OCI-LY7 (cell line): ENCODE results near the gene CNDP1. TPM values are rescaled to one million over a fixed set of nuclear protein-coding genes. Genes with fewer than 3 reads are reported as not detected.

ENCODE experiments used
- BruUV-seq: library from RNA; stranded (reverse); fragments of 400-500 nt; replicated peaks from 2 replicates; lab custom pipeline; 2021; lab: Mats Ljungman, UMichigan
- CTCF ChIA-PET: fragments of 300-600 bp; sonication (Branson Sonifier 250); formaldehyde crosslinking; loops from one replicate; lab custom pipeline; 2022; ENCODE audit warnings: antibody characterized with exemption; ENCODE audit not compliant: unreplicated experiment; lab: Charles Lee
- POLR2A ChIA-PET: fragments of 300-600 bp; sonication (Branson Sonifier 250); formaldehyde crosslinking; loops from one replicate; lab custom pipeline; 2022; ENCODE audit warnings: antibody characterized with exemption; lab: Charles Lee
- DNase-seq: peaks from one replicate; pipeline ENCODE4 v3.0.0-alpha.2; 2015; ENCODE audit warnings: low spot score
- H2AFZ ChIP-seq: fragments of 200-600 bp; sonication (generic), shearing (Covaris generic); 2 replicates; pipeline ENCODE4 v1.6.1; 2014; ENCODE audit warnings: mild to moderate bottlenecking, antibody characterized with exemption, low read length, moderate library complexity
- H3K27ac ChIP-seq: fragments of 200-600 bp; sonication (generic); 2 replicates; pipeline ENCODE4 v1.5.1; 2014; ENCODE audit warnings: mixed run types, low read depth, mild to moderate bottlenecking, moderate library complexity, low read length, inconsistent platforms; ENCODE audit not compliant: poor library complexity, severe bottlenecking
- H3K36me3 ChIP-seq: fragments of 200-600 bp; sonication (generic); 2 replicates; pipeline ENCODE4 v1.6.1; 2014; ENCODE audit warnings: mild to moderate bottlenecking, antibody characterized with exemption, low read length, moderate library complexity, mixed read lengths; ENCODE audit not compliant: insufficient read depth
- H3K4me1 ChIP-seq: fragments of 200-600 bp; sonication (generic); 2 replicates; pipeline ENCODE4 v1.5.1; 2014; ENCODE audit warnings: mild to moderate bottlenecking, low read length; ENCODE audit not compliant: insufficient read depth, poor library complexity, severe bottlenecking
- H3K4me2 ChIP-seq: fragments of 200-600 bp; sonication (generic); 2 replicates; pipeline ENCODE4 v1.6.1; 2014; ENCODE audit warnings: mild to moderate bottlenecking, low read length
- H3K4me3 ChIP-seq: fragments of 200-600 bp; sonication (generic); 2 replicates; pipeline ENCODE4 v1.5.1; 2014; ENCODE audit warnings: mild to moderate bottlenecking, low read depth, low read length; ENCODE audit not compliant: poor library complexity, severe bottlenecking
- H3K79me2 ChIP-seq: fragments of 200-600 bp; sonication (generic); 2 replicates; pipeline ENCODE4 v1.6.1; 2016; ENCODE audit warnings: low read depth, mild to moderate bottlenecking, low read length, moderate library complexity, mixed read lengths; ENCODE audit not compliant: insufficient read depth
- H3K9me2 ChIP-seq: fragments of 200-600 bp; sonication (generic); 2 replicates; pipeline ENCODE4 v1.6.1; 2016; ENCODE audit warnings: mild to moderate bottlenecking, low read length, mixed read lengths; ENCODE audit not compliant: insufficient read depth
- H3K9me3 ChIP-seq: fragments of 200-600 bp; sonication (generic); 2 replicates; pipeline ENCODE4 v1.6.1; 2014; ENCODE audit warnings: mild to moderate bottlenecking, mixed run types, low read length, mixed read lengths
- H4K20me1 ChIP-seq: fragments of 200-600 bp; sonication (generic); 2 replicates; pipeline ENCODE4 v1.6.1; 2014; ENCODE audit warnings: mild to moderate bottlenecking, antibody characterized with exemption, low read length, moderate library complexity, mixed read lengths; ENCODE audit not compliant: insufficient read depth
- CTCF ChIP-seq: fragments of 200-600 bp; sonication (generic); conservative IDR thresholded peaks from 2 replicates; pipeline ENCODE4 v1.5.1; 2014; ENCODE audit warnings: mild to moderate bottlenecking, antibody characterized with exemption, low read length, moderate library complexity, mixed read lengths
- EZH2phosphoT487 ChIP-seq: fragments of 200-600 bp; sonication (generic); IDR thresholded peaks from 2 replicates; pipeline ENCODE4 v1.6.1; 2018; ENCODE audit warnings: low read depth, borderline replicate concordance, mild to moderate bottlenecking, mixed run types, antibody characterized with exemption, low read length, moderate library complexity, mixed read lengths
- intact Hi-C: fragments of 100-400 bp; cut with micrococcal nuclease; formaldehyde crosslinking; loops from one replicate; pipeline ENCODE4 v1.10.0; 2022; ENCODE audit not compliant: unreplicated experiment
- total RNA-seq, 2 experiments: library from RNA; depleted of rRNA in 1 of 2; stranded (reverse); fragments of >200 nt in 1 of 2; shearing (Covaris generic) in 1 of 2; gene quantifications; 2 replicates each; pipeline ENCODE4 v1.2.3, GENCODE V29; 2014 to 2022

Gene CNDP1
- total RNA-seq, 2 experiments from 2014 or later, result not detected

GRCh38 chr18:74590671-74591070, 56.4 kb downstream of the CNDP1 start:
- Histone ChIP-seq H3K79me2 (peaks cover 6% of the 10 kb centered on the region; the same call in 1 of the 2 replicates), H3K9me3 (no peaks in the 10 kb centered on the region), H3K36me3 (peaks cover 5% of the 10 kb centered on the region; the same call in 1 of the 2 replicates), H3K4me1 (peaks cover 6% of the 10 kb centered on the region), H3K9me2 (no peaks in the 10 kb centered on the region), H4K20me1 (no peaks in the 10 kb centered on the region), H3K4me3 (no peak overlapping the region), H3K4me2 (no peak overlapping the region), H3K27ac (no peak overlapping the region), H2AFZ (no peak overlapping the region)
- ChIA-PET CTCF (no interaction called here), POLR2A (no interaction called here)
- no peak for DNase-seq
- BruUV-seq, result no TSS peak
- TF ChIP-seq CTCF (no peak), EZH2phosphoT487 (no peak)
- intact Hi-C loops, result no loop called here

DNA sequence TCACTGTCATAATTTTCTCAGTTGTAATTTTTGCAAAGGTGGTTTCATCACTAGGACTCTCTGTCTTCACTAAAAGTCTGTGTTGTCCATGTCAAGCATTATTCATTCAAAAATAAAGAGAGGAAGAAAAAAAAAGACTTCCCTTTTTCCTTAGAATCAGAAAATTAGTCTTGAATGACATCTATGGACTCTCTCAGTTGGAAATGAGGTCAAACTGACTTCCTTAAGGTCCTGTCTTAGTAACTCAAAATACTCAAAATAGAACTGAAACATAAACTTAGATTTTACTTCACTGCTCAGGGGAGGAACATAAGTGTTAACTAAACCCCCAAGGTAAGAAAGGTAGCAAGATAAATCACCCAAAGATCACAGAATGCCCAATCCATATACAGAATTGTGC, 61.1 kb downstream of the CNDP1 start:
- H3K27ac ChIP-seq, result no peak overlapping the region
- H2AFZ ChIP-seq, result no peak overlapping the region
- DNase-seq, result no peak
- no TSS peak for BruUV-seq
- ChIA-PET POLR2A (interaction anchor here (0.8 kb wide), 1 partner anchor 15 kb away, joined by 3 read pairs; no protein-coding TSS in a partner anchor), CTCF (no interaction called here)
- peak overlapping the region; percentile 77 for H3K4me3 ChIP-seq
- peak overlapping the region; percentile 92 for H3K4me2 ChIP-seq
- H3K9me2 ChIP-seq, result no peaks in the 10 kb centered on the region
- H3K9me3 ChIP-seq, result no peaks in the 10 kb centered on the region
- TF ChIP-seq EZH2phosphoT487, result no peak
- TF ChIP-seq CTCF, result no peak
- no peaks in the 10 kb centered on the region for H4K20me1 ChIP-seq
- intact Hi-C loops, result loop anchor here (5.0 kb wide), 2 partner anchors 98 to 612 kb away; partner anchors contain the start of genes CNDP2 and PTGR3
- peaks cover 5% of the 10 kb centered on the region for H3K36me3 ChIP-seq
- H3K79me2 ChIP-seq, result peaks cover 36% of the 10 kb centered on the region
- H3K4me1 ChIP-seq, result peaks cover 23% of the 10 kb centered on the region

- Histone ChIP-seq H3K9me2 (no peaks in the 10 kb centered on the region), H3K4me1 (peaks cover 23% of the 10 kb centered on the region), H3K27ac (peak overlapping the region; percentile 76), H3K4me2 (peak overlapping the region; percentile 92), H3K36me3 (peaks cover 5% of the 10 kb centered on the region), H3K9me3 (no peaks in the 10 kb centered on the region), H3K4me3 (peak overlapping the region; percentile 77), H3K79me2 (peaks cover 42% of the 10 kb centered on the region), H2AFZ (peak overlapping the region; percentile 81; the same call in 1 of the 2 replicates), H4K20me1 (no peaks in the 10 kb centered on the region)
- TF ChIP-seq CTCF (no peak), EZH2phosphoT487 (no peak)
- ChIA-PET CTCF (no interaction called here), POLR2A (interaction anchor here (0.6 kb wide), 1 partner anchor 27 kb away, joined by 3 read pairs; no protein-coding TSS in a partner anchor)
- intact Hi-C loops, result loop anchor here (5.0 kb wide), 2 partner anchors 100 to 610 kb away; partner anchors contain the start of genes CNDP2 and PTGR3
- TSS peak; percentile 59 for BruUV-seq
- DNase-seq, result peak; percentile 60
Measured at GRCh38 chr18:74597034-74597661, 62.8 kb downstream of the CNDP1 start.
